Mesodermal cell (in vitro differentiated cells): Measurements from ENCODE around the gene GAPVD1.
"Not testable (repeated sequence)": the region's sequence is repeated elsewhere in the genome, so short reads cannot be mapped to it uniquely, and the experiment has no call there.

Experiments
- H3K27ac ChIP-seq: 2 replicates; pipeline ENCODE4 v1.7.0; 2013; ENCODE audit warnings: mild to moderate bottlenecking, low read depth, low read length, moderate library complexity; ENCODE audit not compliant: severe bottlenecking
- H3K36me3 ChIP-seq: 2 replicates; pipeline ENCODE4 v1.7.1; 2013; ENCODE audit warnings: mild to moderate bottlenecking, low read length, moderate library complexity; ENCODE audit not compliant: control insufficient read depth, insufficient read depth
- H3K4me1 ChIP-seq: one replicate; pipeline ENCODE4 v1.7.1; 2013; ENCODE audit warnings: mild to moderate bottlenecking, low read length; ENCODE audit not compliant: insufficient read depth, control insufficient read depth, poor library complexity, severe bottlenecking
- H3K4me3 ChIP-seq: 2 replicates; pipeline ENCODE4 v1.7.0; 2013; ENCODE audit warnings: low read length, control low read depth, mild to moderate bottlenecking; ENCODE audit not compliant: insufficient read depth, poor library complexity, severe bottlenecking; ENCODE audit errors: extremely low read depth
- H3K9me3 ChIP-seq: 2 replicates; pipeline ENCODE4 v1.7.1; 2013; ENCODE audit warnings: mild to moderate bottlenecking, low read length, moderate library complexity; ENCODE audit not compliant: control insufficient read depth
- WGBS, 2 experiments: methylation state at CpG; one replicate each; pipeline ENCODE4 v1.1.5; 2013; ENCODE audit warnings: missing lambda C conversion rate in 2 of 2; ENCODE audit not compliant: insufficient coverage in 2 of 2; 5-methylcytosine and 5-hydroxymethylcytosine counted together

The GAPVD1 gene

DNA sequence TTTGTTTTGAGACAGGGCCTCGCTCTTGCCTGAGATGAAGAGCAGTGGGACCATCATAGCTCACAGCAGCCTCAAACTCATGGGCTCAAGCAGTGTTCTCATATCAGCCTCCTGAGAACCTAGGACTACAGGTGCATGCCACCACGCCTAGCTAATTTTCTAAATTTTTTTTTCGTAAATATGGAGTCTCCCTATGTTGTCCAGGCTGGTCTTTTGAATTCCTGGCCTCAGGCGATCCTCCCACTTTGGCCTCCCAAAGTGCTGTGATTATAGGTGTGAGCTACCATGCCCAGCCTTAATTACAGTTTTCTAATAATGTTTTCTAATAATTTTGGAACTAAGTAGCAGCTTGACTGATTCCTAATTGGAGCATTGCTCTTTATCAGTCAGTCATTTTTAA, 15.1 kb downstream of the GAPVD1 start:
- H3K4me1 ChIP-seq, result no peaks in the 10 kb centered on the region
- no peak overlapping the region for H3K4me3 ChIP-seq
- 88 to 96% methylated on average over 2 to 3 of the region's 4 CpGs for WGBS, 2 experiments
- no peak overlapping the region for H3K27ac ChIP-seq
- peaks cover 15% of the 10 kb centered on the region for H3K36me3 ChIP-seq
- no peaks in the 10 kb centered on the region for H3K9me3 ChIP-seq

DNA sequence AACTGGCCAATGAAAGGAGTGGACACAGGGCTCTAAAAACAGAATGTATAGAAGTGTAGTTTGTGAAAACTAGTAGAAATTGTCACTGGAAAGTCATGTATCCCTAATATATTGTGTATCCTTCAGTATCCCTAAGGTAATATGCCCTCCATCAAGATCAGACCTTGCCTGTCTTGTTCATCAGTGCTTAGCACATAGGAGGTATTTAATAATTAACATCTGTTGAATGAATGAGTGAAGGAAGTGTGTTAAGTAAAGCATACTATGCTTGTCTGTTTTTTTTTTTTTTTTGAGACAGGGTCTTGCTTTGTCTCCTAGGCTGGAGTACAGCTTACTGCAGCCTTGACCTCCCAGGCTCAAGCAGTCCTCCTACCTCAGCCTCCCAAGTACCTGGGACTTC, 15.8 kb downstream of the GAPVD1 start:
- H3K4me1 ChIP-seq, result no peaks in the 10 kb centered on the region
- H3K4me3 ChIP-seq, result no peak overlapping the region
- peaks cover 11% of the 10 kb centered on the region for H3K36me3 ChIP-seq
- no peaks in the 10 kb centered on the region for H3K9me3 ChIP-seq
- H3K27ac ChIP-seq, result no peak overlapping the region

DNA sequence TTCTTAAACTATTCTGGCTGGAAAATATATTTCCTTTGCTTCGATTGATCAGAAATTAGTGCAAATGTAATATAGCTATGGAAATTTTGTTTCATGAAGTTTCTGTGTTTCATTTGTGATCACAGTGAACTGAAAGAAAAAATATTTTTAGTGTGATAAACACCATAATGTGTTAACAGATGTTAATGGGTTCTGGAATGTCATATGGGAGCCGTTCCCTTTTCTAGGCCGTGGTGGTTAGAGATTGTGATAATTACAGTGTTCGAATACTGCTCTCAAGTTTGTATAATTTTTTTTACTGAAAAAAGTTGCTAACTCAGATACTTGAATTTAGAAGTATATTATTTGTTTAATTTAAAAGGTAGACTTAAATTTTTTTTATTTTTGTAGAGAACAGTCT, 19.3 kb downstream of the GAPVD1 start:
- H3K4me3 ChIP-seq, result no peak overlapping the region
- 93 to 100% methylated on average over 2 to 3 of the region's 4 CpGs for WGBS, 2 experiments
- no peak overlapping the region for H3K27ac ChIP-seq
- H3K4me1 ChIP-seq, result no peaks in the 10 kb centered on the region
- H3K36me3 ChIP-seq, result peaks cover 19% of the 10 kb centered on the region
- H3K9me3 ChIP-seq, result no peaks in the 10 kb centered on the region

DNA sequence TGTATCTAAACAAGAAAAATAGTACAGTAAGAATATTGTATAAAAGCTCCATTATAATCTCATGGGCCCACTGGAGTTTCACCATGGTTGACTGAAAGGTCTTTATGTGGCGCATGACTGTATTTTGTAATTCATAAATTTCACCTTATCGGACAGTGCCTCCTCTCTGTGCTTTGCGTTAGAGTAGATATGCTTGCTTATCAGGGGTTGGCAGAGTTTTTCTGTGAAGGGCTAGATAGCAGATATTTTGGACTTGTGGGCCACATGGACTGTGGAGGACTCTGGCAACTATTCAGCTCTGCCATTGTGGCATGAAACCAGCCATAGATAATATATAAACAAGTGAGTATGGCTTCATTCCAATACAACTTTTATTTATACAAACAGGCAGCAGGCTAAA, 23.2 kb downstream of the GAPVD1 start:
- 100% methylated on average over 3 of the region's 3 CpGs; no CpG with 5 or more reads in 1 of the 2 experiments for WGBS, 2 experiments
- H3K4me1 ChIP-seq, result no peaks in the 10 kb centered on the region
- no peaks in the 10 kb centered on the region for H3K9me3 ChIP-seq
- peaks cover 18% of the 10 kb centered on the region for H3K36me3 ChIP-seq
- no peak overlapping the region for H3K4me3 ChIP-seq
- no peak overlapping the region for H3K27ac ChIP-seq

DNA sequence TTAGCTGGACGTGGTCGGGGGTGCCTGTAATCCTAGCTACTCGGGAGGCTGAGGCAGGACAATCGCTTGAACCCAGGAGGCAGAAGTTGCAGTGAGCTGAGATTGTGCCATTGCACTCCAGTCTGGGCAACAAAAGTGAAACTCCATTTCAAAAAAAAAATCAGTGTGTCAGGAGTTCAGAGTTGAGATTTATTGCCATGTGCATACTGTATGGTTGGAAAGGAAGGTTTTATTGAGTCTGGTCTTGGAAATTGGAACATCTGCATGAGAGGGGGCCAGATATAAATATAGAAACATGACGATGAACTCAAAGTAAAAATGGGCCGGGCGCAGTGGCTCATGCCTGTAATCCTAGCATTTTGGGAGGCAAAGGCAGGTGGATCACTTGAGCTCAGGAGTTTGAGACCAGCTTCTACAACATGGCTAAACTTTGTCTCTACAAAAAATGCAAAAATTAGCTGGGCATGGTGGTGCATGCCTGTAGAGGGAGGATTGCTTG, 25.4 kb downstream of the GAPVD1 start:
- H3K36me3 ChIP-seq, result peaks cover 18% of the 10 kb centered on the region
- not testable (repeated sequence) for H3K4me1 ChIP-seq, H3K27ac ChIP-seq, H3K4me3 ChIP-seq, H3K9me3 ChIP-seq
- 94% methylated on average over 7 of the region's 7 CpGs for WGBS, 2 experiments

DNA sequence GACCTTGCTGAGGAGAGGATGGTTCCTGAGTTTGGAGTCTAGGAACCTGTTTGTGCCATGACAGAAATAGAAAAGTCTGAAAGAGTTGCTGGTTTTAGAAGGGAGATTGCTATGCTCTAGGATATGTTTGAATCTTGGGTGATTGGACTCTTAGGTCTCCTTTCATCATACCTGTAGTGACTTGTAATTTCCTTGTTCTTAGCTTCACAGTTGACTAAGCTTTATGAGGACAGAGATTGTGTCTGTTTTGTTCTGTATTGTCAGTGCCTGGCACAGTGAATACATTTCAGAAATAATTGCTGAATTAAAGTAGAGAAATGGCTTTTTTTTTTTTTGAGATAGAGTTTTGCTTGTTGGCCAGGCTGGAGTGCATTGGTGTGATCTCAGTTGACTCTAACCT, 31.5 kb downstream of the GAPVD1 start:
- no peaks in the 10 kb centered on the region for H3K9me3 ChIP-seq

DNA sequence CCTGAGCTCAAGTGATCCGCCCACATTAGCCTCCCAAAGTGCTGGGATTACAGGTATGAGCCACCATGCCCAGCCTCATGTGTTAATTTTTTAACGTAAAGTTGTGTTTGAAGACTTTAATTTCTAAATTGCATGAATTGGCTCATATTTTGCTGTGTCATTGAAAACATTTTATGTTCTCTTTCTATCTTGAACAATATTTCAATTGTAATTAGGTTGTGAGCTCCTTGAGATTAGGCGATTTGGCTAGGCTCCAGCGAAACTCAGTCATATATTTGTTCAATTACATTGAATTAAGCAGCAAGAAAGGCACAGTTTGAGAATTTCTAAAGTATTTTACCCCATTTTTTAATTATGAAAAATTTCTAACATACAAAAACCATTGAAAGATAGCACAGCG, 34.0 kb downstream of the GAPVD1 start:
- WGBS, 2 experiments, result 83 to 100% methylated on average over 1 to 3 of the region's 5 CpGs
- Histone ChIP-seq H3K27ac (no peak overlapping the region), H3K36me3 (peaks cover 18% of the 10 kb centered on the region), H3K4me3 (no peak overlapping the region), H3K4me1 (no peaks in the 10 kb centered on the region), H3K9me3 (no peaks in the 10 kb centered on the region)

More for the DNA sequence above, 31.5 kb downstream of the GAPVD1 start:
- H3K4me3 ChIP-seq, result no peak overlapping the region
- no peaks in the 10 kb centered on the region for H3K4me1 ChIP-seq
- peaks cover 8% of the 10 kb centered on the region for H3K36me3 ChIP-seq
- no peak overlapping the region for H3K27ac ChIP-seq

DNA sequence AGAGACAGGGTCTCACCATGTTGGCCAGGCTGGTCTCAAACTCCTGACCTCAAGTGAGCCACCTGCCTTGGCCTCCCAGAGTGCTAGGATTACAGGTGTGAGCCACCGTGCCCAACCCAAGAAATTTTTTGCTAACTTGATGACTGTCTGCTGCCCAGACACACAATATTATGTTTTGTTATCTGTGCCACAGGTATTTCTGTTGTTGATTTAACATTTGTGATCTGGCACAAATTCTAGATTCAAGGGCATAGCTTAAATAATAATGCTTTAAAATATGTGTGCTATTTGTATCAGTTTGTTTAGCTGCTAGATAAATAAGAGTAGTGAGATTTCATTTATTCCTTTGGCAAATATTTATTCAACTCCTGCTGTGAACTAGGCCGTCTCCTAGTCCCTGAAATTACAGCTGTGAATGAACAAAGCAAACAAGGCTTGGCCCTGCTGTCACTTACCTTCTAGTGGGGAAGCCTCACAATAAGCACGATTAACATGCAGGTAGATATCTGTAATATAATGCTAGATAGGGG, 35.3 kb downstream of the GAPVD1 start:
- no peak overlapping the region for H3K27ac ChIP-seq
- H3K4me3 ChIP-seq, result no peak overlapping the region
- WGBS, 2 experiments, result 89 to 93% methylated on average over 2 to 3 of the region's 3 CpGs
- H3K36me3 ChIP-seq, result peaks cover 30% of the 10 kb centered on the region
- H3K9me3 ChIP-seq, result no peaks in the 10 kb centered on the region
- H3K4me1 ChIP-seq, result no peaks in the 10 kb centered on the region

DNA sequence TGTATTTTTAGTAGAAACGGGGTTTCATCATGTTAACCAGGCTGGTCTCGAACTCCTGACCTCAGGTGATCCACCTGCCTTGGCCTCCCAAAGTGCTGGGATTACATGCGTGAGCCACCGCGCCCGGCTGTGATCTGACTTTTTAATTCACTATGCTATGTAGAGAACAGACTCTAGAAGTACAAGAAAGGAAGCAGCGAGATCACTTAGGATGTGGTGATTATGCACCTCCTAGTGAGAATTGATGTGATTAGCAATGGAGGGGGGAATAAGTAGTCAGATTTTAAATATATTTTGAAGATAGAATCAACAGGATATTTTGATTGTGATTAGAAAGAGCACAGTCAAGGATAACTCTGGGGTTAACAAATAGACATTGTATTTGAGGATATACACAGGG, 36.3 kb downstream of the GAPVD1 start:
- Histone ChIP-seq H3K27ac (no peak overlapping the region), H3K4me3 (no peak overlapping the region), H3K4me1 (no peaks in the 10 kb centered on the region), H3K9me3 (no peaks in the 10 kb centered on the region), H3K36me3 (peaks cover 40% of the 10 kb centered on the region)
- WGBS, 2 experiments, result 92 to 100% methylated on average over 1 to 4 of the region's 7 CpGs

DNA sequence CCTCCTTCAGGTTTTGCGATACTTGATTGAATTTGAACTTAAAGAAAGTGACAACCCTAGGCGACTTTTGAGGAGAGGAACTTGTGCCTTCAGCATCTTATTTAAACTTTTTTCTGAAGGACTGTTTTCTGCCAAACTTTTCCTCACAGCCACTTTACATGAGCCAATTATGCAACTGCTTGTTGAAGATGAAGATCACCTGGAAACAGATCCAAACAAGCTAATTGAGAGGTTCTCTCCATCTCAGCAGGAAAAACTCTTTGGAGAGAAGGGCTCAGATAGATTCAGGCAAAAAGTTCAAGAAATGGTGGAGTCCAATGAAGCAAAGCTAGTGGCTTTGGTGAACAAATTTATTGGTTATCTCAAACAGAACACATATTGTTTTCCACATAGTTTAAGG, 40.6 kb downstream of the GAPVD1 start:
- Histone ChIP-seq H3K4me3 (no peak overlapping the region), H3K9me3 (no peaks in the 10 kb centered on the region), H3K4me1 (no peaks in the 10 kb centered on the region), H3K36me3 (peaks cover 65% of the 10 kb centered on the region), H3K27ac (no peak overlapping the region)
- WGBS, 2 experiments, result 95 to 100% methylated on average over 2 of the region's 2 CpGs

DNA sequence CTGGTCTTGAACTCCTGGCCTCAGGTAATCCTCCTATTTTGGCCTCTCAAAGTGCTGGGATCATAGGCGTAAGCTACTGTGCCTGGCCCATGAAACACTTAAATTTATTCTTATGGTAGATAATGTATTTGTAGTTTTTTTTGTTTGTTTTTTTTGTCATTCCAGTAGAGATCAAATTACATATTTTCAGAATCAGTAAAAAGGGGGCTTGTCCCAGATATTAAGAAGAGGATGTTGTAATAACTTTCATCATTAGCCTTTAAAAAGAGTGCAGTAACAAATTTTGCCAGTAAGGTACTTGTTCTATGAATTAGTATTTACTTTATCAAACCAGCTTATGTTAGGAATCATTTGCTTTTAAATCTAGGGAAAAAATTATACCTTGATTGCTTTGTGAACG, 42.6 kb downstream of the GAPVD1 start:
- Histone ChIP-seq H3K9me3 (no peaks in the 10 kb centered on the region), H3K36me3 (peaks cover 74% of the 10 kb centered on the region), H3K4me1 (no peaks in the 10 kb centered on the region), H3K4me3 (no peak overlapping the region), H3K27ac (no peak overlapping the region)
- WGBS, 2 experiments, result no CpG with 5 or more reads among the region's 2 CpGs
